Natural killer cell (primary cell): ENCODE results near the gene THEM5. TPM values are rescaled to one million over a fixed set of nuclear protein-coding genes. Genes with fewer than 3 reads are reported as not detected.

Source experiments
- ATAC-seq, 3 donors: fragments of 150-1000 bp in 2 of 3; fragments of 200-7000 bp in 1 of 3; cut with Tn5 transposase; 1 replicate in 1 of 3; 2 replicates in 2 of 3; pipeline ENCODE4 v1.10.0; 2021; ENCODE audit warnings: mild to moderate bottlenecking in 2 of 3, moderate library complexity in 2 of 3
- DNase-seq, 2 donors: peaks; one replicate each; pipeline versions ENCODE4 v3.0.0 to v3.0.0-alpha.2; 2013 to 2021; ENCODE audit warnings: mixed read lengths in 1 of 2
- H3K27ac ChIP-seq: one replicate; pipeline ENCODE4 v1.5.1; 2013; ENCODE audit warnings: mild to moderate bottlenecking, low read length
- H3K27me3 ChIP-seq: one replicate; pipeline ENCODE4 v1.6.1; 2013; ENCODE audit warnings: low read length; ENCODE audit not compliant: control insufficient read depth, insufficient read depth
- H3K36me3 ChIP-seq: one replicate; pipeline ENCODE4 v1.6.1; 2013; ENCODE audit warnings: low read length; ENCODE audit not compliant: control insufficient read depth, insufficient read depth
- H3K4me1 ChIP-seq: one replicate; pipeline ENCODE4 v1.6.1; 2013; ENCODE audit warnings: low read length; ENCODE audit not compliant: control insufficient read depth, insufficient read depth
- H3K4me3 ChIP-seq: one replicate; pipeline ENCODE4 v1.5.1; 2013; ENCODE audit warnings: low read length
- H3K9me3 ChIP-seq: one replicate; pipeline ENCODE4 v1.6.1; 2013; ENCODE audit warnings: low read length; ENCODE audit not compliant: control insufficient read depth, insufficient read depth
- H3K27ac Mint-ChIP-seq, 2 donors: one replicate each; pipeline ENCODE4 v1.8.0; 2022; ENCODE audit warnings: mild to moderate bottlenecking in 2 of 2, mixed read lengths in 2 of 2, moderate library complexity in 1 of 2
- H3K27me3 Mint-ChIP-seq, 2 donors: one replicate each; pipeline ENCODE4 v1.8.0; 2022; ENCODE audit warnings: low read depth in 2 of 2, mixed read lengths in 2 of 2
- H3K36me3 Mint-ChIP-seq: one replicate; pipeline ENCODE4 v1.8.0; 2022; ENCODE audit warnings: mixed read lengths
- H3K4me1 Mint-ChIP-seq, 2 donors: one replicate each; pipeline ENCODE4 v1.8.0; 2022; ENCODE audit warnings: mixed read lengths in 2 of 2
- H3K4me3 Mint-ChIP-seq: one replicate; pipeline ENCODE4 v1.8.0; 2022; ENCODE audit warnings: mild to moderate bottlenecking, moderate library complexity, mixed read lengths
- H3K9me3 Mint-ChIP-seq, 2 donors: one replicate each; pipeline ENCODE4 v1.8.0; 2022; ENCODE audit warnings: mixed read lengths in 2 of 2
- CTCF ChIP-seq: fragments of 200-600 bp; IDR thresholded peaks from one replicate; pipeline ENCODE4 v1.8.0; 2022; ENCODE audit warnings: antibody characterized with exemption
- WGBS: methylation state at CpG from one replicate; pipeline ENCODE4 v1.1.7; 2013; ENCODE audit warnings: missing lambda C conversion rate; ENCODE audit not compliant: insufficient coverage; 5-methylcytosine and 5-hydroxymethylcytosine counted together
- intact Hi-C: fragments of 100-400 bp; cut with micrococcal nuclease; formaldehyde crosslinking; loops from one replicate; pipeline ENCODE4 v1.14.2; 2022
- total RNA-seq, 4 donors: library from RNA; stranded (reverse); fragments of 120-200 nt in 1 of 4; gene quantifications; one replicate each; pipeline versions ENCODE4 v1.2.3 to v1.2.4, GENCODE V29; 2013 to 2022

The THEM5 gene
- total RNA-seq, 3 donors from 2014 or later (not counting 1 experiment from before 2014, with no cell fraction given): 0.52 TPM; not detected in 2

- Histone ChIP-seq H3K36me3 (no peaks in the 10 kb centered on the region), H3K4me1 (peaks cover 69% of the 10 kb centered on the region), H3K27ac (no peak overlapping the region), H3K4me3 (no peak overlapping the region), H3K9me3 (no peaks in the 10 kb centered on the region), H3K27me3 (no peaks in the 10 kb centered on the region)
- H3K9me3 Mint-ChIP-seq: no peaks in the 10 kb centered on the region
- no peak overlapping the region for H3K27ac Mint-ChIP-seq
- H3K4me1 Mint-ChIP-seq: peaks cover 34 to 55% of the 10 kb centered on the region in 2 donors
- intact Hi-C loops: no loop called here
- H3K27me3 Mint-ChIP-seq: peaks cover 0 to 15% of the 10 kb centered on the region in 2 donors
- no peak for TF ChIP-seq CTCF
- WGBS: 88% methylated on average over 7 of the region's 8 CpGs
- no peaks in the 10 kb centered on the region for H3K36me3 Mint-ChIP-seq
- ATAC-seq: no peak
- H3K4me3 Mint-ChIP-seq: no peak overlapping the region
- no peak for DNase-seq
Observed at GRCh38 chr1:151833172-151833900, 20.2 kb downstream of the THEM5 start.

- no peaks in the 10 kb centered on the region for H3K27me3 ChIP-seq
- ATAC-seq (no peak), DNase-seq (no peak)
- H3K27ac Mint-ChIP-seq: no peak overlapping the region
- H3K4me3 ChIP-seq: no peak overlapping the region
- no peak for TF ChIP-seq CTCF
- WGBS: 72% methylated on average over 10 of the region's 10 CpGs
- intact Hi-C loops: no loop called here
- peaks cover 30 to 59% of the 10 kb centered on the region in 2 donors for H3K4me1 Mint-ChIP-seq
- H3K9me3 Mint-ChIP-seq: no peaks in the 10 kb centered on the region
- H3K4me3 Mint-ChIP-seq: no peak overlapping the region
- H3K9me3 ChIP-seq: no peaks in the 10 kb centered on the region
- no peaks in the 10 kb centered on the region for H3K36me3 Mint-ChIP-seq
- H3K36me3 ChIP-seq: no peaks in the 10 kb centered on the region
- peak overlapping the region; percentile 22 for H3K27ac ChIP-seq
- H3K4me1 ChIP-seq: peaks cover 73% of the 10 kb centered on the region
- H3K27me3 Mint-ChIP-seq: peaks cover 0 to 11% of the 10 kb centered on the region in 2 donors
Observed at GRCh38 chr1:151832318-151832980, 21.1 kb downstream of the THEM5 start.

- H3K4me1 ChIP-seq: peaks cover 68% of the 10 kb centered on the region
- no peaks in the 10 kb centered on the region for H3K9me3 ChIP-seq
- H3K27ac ChIP-seq: peak within 1 kb of the TSS; percentile 49
- Mint-ChIP-seq H3K27me3 (peaks cover 0 to 10% of the 10 kb centered on the region in 2 donors), H3K4me3 (peak within 1 kb of the TSS; percentile 13), H3K9me3 (no peaks in the 10 kb centered on the region), H3K27ac (no peak within 1 kb of the TSS), H3K4me1 (peaks cover 21 to 51% of the 10 kb centered on the region in 2 donors), H3K36me3 (no peaks in the 10 kb centered on the region)
- no peak for DNase-seq
- WGBS: 85% methylated on average over 5 of the region's 5 CpGs
- no peaks in the 10 kb centered on the region for H3K36me3 ChIP-seq
- TF ChIP-seq CTCF: no peak
- no peak for ATAC-seq
- intact Hi-C loops: no loop called here
- no peaks in the 10 kb centered on the region for H3K27me3 ChIP-seq
- no peak within 1 kb of the TSS for H3K4me3 ChIP-seq
Observed at GRCh38 chr1:151831605-151832004, 21.9 kb downstream of the THEM5 start, which contains the start of gene RORC. Gene RORC (minus strand): TSS chr1:151831802. CDS start chr1:151831764, 38 bp downstream.
